ENCODE results near the gene DNAJC4.

GRCh38 chr11:64268893-64269539, 38.7 kb downstream of the DNAJC4 start:
- no peak for TF ChIP-seq CTCF (IDR thresholded peaks at IDR 0.05; ENCODE audit: low read length)
- no peak for TF ChIP-seq EZH2 (optimal IDR thresholded peaks at IDR 0.05; ENCODE audit: low read depth, low read length)
